Renal cortex interstitium (tissue), 11 donors: Measurements from ENCODE around the gene AHSG. TPM values are rescaled to one million over a fixed set of nuclear protein-coding genes. Genes with fewer than 3 reads are reported as not detected.

Experiments
- DNase-seq, 11 donors: peaks; one replicate each; pipeline ENCODE4 v3.0.0-alpha.2; 2013; ENCODE audit warnings: low read depth in 9 of 11, low spot score in 4 of 11; ENCODE audit errors: extremely low read depth in 1 of 11
- polyA plus RNA-seq, 3 donors: library from polyadenylated mRNA; unstranded; fragments of 120-200 nt; gene quantifications; one replicate each; pipeline ENCODE4 v1.2.1, GENCODE V29; 2013; ENCODE audit not compliant: insufficient read length in 3 of 3

The AHSG gene
- polyA plus RNA-seq, 3 donors = 0.33 to 2.2 (median 0.50) TPM

GRCh38 chr3:186664506-186664905 is 51.6 kb downstream of the AHSG start:
- DNase-seq = no peak

GRCh38 chr3:186665625-186666188 is 52.8 kb downstream of the AHSG start, which contains the start of gene HRG:
Gene HRG (plus strand): TSS chr3:186666014. CDS start chr3:186666032, 18 bp downstream.
- DNase-seq = peak in 2 of 11 donors; percentile 9 to 50

GRCh38 chr3:186668426-186668825 is 55.6 kb downstream of the AHSG start:
- DNase-seq = no peak

- DNase-seq = no peak
These were observed 56.7 kb downstream of the AHSG start for GRCh38 chr3:186669378-186670084.

GRCh38 chr3:186670155-186670554 is 57.3 kb downstream of the AHSG start:
- no peak for DNase-seq

Other genes starting within 250 kb of the AHSG start
- 10 to 100 TPM in 1 of 3 donors, 1 to 10 TPM in 2; 4.9 to 11.2 (median 5.2) TPM for gene CRYGS, start 68.7 kb upstream of the AHSG start, polyA plus RNA-seq
- 10 to 100 TPM; 18.9 to 23.5 (median 21.1) TPM for gene TBCCD1, start 45.7 kb upstream of the AHSG start, polyA plus RNA-seq
- 10 to 100 TPM; 70.0 to 73.5 (median 70.2) TPM for gene DNAJB11, start 42.3 kb upstream of the AHSG start, polyA plus RNA-seq
- under 1 TPM; 0.09 to 0.92 (median 0.31) TPM for gene FETUB, start 27.3 kb downstream of the AHSG start, polyA plus RNA-seq
- 1 to 10 TPM; 1.8 to 2.9 (median 2.2) TPM for gene HRG, start 53.0 kb downstream of the AHSG start, polyA plus RNA-seq
- gene KNG1, start 104.3 kb downstream of the AHSG start, polyA plus RNA-seq = 100 to 1,000 TPM in 2 of 3 donors, 10 to 100 TPM in 1; 74.3 to 179 (median 125) TPM
- gene EIF4A2, start 170.5 kb downstream of the AHSG start, polyA plus RNA-seq = 100 to 1,000 TPM; 781 to 936 (median 815) TPM
- gene RFC4, start 193.4 kb downstream of the AHSG start, polyA plus RNA-seq = 10 to 100 TPM; 45.6 to 65.0 (median 46.3) TPM
- under 1 TPM in 2 of 3 donors, not detected in 1; 0.01 to 0.08 TPM for gene ADIPOQ, start 229.7 kb downstream of the AHSG start, polyA plus RNA-seq